NCI-H2029 (cell line): ENCODE results near the gene EXOSC5.
A peak's percentile ranks its signal among the peaks of the same experiment; 100 is the strongest.
"Not testable (repeated sequence)": the region's sequence is repeated elsewhere in the genome, so short reads cannot be mapped to it uniquely, and the experiment has no call there.

Source experiments
- DNase-seq: peaks from one replicate; lab custom pipeline; 2025; lab: John Stamatoyannopoulos, UW

Gene EXOSC5

DNA sequence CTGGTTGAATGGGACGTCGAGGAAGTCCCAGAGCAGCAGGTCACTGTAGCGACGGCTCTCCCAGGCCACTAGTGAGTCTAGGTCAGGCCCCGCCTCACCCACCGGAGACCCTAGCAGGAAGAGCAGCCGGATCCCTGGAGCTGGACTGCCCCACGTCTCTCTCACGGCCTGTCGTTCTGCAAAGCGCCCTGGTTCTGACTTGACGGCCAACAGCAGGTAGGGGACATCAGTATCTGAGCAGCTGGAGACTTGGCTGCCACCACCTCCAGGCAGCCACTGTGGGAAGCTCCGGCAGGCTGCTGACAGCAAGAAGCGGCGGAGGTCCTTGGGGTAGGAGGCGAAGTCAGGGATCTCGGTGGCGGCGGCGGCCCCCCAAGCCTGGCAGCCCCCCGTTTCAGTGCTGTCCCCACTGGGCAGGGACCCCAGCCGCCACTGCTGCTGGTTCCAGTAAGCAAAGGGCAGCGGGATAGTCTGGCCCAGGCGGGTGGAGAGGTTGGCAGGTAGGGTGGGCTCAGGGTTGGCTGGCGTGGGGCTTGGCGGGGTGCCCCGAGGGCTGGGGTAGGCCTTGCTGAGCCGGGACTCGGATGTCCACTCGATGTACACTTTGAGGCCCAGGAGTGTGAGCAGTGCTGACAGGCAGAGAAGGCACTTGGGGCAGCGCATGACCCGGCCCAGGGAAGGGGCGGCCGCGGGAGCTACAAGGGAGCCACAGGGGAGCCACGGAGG lies 29.1 kb upstream of the EXOSC5 start:
- no peak for DNase-seq

DNA sequence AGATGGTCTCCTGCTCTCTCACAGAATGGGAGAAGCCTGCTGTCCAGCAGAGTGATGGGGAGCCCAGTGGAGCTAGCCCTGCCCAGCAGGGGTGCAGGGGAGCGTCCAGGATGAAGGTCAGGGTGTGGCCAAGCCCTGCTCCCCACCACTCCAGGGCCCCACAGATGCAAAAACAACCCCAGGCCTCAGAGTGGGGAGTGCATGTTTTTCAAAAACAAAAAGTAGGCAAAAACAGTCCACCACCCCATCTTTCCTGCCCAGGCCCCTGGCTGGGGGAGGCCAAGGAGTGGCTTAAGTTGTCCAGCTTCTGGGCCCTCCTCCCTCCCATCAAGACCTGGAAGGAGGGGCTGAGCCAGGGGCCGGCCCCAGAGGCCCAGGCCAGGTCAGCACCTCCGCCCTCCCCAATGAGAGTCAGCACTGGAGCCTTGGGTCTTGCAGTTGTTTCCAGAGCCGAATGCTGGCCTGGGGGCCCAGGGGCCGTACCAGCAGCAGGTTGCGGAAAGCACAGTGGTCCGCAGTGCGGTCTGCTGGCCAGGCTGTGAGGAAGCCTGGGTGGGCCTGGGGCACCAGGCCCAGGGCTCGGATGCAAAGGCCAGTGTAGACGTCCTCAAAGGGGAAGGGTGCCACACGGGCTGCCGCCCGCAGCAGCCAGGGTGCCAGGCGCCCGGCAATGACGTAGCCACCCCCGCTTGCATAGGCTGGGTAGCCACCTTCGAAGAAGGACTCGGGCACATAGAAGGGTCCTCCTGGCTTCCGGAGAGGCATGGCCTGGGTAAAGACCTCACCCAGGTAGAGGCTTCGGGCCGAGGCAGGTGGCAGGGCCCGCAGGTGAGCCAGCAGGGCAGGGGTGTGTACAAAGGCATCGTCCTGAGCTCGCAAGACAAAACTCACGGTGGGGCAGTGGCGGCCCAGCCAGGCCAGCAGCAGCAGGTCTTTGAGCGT lies 28.3 kb upstream of the EXOSC5 start:
- DNase-seq: no peak

GRCh38 chr19:41424335-41425173 lies 27.4 kb upstream of the EXOSC5 start:
- no peak for DNase-seq

GRCh38 chr19:41422955-41423354 lies 25.8 kb upstream of the EXOSC5 start:
- DNase-seq: no peak

- no peak for DNase-seq
Observed at GRCh38 chr19:41422456-41422855, 25.3 kb upstream of the EXOSC5 start.

DNA sequence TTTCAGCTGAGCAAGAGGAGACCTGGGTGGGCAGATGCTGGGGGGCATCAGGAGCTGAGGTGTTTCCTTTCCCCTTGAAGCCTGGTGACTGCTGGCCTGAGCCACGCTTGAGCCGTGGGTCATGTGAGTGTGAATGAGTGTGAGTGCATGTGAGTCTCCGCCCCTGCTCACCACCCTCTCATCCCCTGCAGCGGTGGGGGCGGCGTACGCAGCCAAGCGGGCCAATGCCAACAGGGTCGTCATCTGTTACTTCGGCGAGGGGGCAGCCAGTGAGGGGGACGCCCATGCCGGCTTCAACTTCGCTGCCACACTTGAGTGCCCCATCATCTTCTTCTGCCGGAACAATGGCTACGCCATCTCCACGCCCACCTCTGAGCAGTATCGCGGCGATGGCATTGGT lies 24.8 kb upstream of the EXOSC5 start:
- no peak for DNase-seq

- DNase-seq: peak; percentile 86
Observed at GRCh38 chr19:41421314-41421713, 24.2 kb upstream of the EXOSC5 start.

DNA sequence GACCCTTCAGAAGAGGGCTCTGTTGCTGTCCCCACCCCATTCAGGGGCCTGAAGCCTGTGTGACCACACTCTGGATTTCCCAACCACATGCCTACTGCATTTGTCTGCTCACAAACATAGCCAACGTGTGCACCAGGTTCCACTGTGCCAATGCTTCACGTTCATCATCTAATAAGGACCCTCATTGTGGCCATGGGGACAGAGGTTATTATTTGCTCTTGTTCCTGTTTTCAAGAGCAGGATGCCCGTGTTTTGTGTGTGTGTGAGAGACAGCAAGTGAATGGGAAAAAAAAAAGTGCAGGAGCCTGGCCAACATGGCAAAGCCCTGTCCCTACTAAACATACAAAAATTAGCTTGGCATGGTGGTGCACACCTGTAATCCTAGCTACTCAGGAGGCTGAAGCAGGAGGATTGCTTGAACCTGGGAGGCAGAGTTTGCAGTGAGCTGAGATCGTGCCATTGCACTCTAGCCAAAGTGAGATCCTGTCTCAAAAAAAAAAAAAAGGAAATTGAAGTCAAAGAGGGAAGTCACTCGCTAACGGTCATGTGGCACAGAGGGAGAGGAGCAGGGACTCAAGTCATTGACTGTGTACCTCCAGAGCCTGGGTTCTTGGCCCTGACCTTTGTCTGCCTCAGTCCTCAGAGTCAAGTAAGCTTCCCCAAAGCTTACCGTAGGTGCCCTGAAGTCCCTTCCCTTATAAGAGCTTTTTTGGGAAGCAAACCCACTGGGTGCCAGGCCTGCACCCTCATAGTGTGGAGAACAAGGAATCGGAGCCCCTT lies 23.1 kb upstream of the EXOSC5 start:
- DNase-seq: peak; percentile 85

- peak; percentile 97 for DNase-seq
Observed at GRCh38 chr19:41416194-41416674, 19.1 kb upstream of the EXOSC5 start.

DNA sequence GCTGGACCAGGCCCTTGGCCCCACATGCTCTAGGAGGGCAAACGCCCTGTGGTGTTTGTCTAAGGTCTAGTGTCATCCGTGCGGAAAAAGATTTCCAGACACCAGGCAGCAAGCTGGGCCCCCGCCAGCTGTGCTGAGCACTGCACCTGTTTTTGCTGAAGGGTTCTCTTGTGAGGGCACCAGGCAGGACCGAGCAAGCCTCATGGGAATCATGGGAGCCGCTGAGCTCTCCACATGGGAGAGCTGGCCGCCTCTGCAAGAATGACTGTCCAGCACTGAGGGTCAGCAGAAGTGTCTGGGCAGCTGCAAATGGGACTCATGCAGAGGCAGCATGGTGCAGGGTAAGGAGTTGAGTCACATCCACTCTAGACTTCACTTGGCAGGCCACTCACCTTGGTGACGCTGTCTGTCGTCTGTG lies 18.0 kb upstream of the EXOSC5 start:
- DNase-seq: peak; percentile 97

DNA sequence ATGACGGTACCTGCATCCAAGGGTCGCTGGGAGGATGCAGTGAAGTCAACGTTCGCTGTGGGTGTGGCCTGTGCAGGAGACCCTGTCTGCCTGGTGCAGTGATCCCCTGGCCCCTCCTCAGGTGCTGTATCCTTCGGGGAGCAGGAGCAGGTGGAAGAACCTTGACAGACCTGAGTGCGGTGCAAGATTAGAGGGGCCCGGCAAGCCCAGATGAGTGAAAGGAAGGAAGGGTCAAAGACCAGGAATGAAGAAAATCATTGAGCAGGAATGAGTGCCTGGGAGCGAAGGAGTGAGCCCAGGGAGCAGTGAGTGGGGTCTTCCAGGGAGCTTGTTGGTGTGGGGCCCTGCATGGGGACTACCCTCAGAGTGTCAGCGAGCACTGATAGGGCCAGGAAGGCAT lies 17.3 kb upstream of the EXOSC5 start:
- DNase-seq: no peak

DNA sequence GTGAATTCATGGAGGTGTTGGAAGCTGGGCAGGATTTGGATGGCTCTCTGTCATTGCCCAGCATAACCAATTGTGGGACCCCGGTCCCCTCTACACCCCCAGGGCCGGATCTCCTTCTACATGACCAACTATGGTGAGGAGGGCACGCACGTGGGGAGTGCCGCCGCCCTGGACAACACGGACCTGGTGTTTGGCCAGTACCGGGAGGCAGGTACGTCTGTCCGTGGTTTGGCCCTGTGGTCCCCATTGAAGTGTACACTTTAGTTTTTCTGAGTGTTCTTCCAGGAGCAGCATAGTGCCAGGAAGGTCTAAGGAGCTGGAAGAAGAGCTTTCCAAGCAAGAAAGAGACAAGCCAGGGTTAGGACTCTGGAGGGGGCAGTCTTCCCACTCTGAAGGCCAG lies 16.8 kb upstream of the EXOSC5 start:
- no peak for DNase-seq

- no peak for DNase-seq
Observed at GRCh38 chr19:41412953-41413352, 15.8 kb upstream of the EXOSC5 start.

DNA sequence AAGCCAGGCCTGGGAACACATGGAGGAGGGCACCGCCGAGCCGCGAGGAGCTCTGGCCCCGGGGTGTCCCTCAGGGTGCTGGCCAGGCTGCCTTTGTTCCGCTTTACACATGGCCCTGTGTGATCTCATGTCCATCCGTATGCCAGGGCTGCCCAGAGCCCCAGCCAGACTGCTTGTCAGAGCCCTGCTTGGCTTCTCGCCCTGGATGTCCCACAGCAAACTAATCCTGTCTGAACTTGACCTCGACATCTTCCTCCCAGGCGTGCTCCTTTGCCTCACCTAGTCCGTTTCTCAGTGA lies 14.8 kb upstream of the EXOSC5 start:
- no peak for DNase-seq

DNA sequence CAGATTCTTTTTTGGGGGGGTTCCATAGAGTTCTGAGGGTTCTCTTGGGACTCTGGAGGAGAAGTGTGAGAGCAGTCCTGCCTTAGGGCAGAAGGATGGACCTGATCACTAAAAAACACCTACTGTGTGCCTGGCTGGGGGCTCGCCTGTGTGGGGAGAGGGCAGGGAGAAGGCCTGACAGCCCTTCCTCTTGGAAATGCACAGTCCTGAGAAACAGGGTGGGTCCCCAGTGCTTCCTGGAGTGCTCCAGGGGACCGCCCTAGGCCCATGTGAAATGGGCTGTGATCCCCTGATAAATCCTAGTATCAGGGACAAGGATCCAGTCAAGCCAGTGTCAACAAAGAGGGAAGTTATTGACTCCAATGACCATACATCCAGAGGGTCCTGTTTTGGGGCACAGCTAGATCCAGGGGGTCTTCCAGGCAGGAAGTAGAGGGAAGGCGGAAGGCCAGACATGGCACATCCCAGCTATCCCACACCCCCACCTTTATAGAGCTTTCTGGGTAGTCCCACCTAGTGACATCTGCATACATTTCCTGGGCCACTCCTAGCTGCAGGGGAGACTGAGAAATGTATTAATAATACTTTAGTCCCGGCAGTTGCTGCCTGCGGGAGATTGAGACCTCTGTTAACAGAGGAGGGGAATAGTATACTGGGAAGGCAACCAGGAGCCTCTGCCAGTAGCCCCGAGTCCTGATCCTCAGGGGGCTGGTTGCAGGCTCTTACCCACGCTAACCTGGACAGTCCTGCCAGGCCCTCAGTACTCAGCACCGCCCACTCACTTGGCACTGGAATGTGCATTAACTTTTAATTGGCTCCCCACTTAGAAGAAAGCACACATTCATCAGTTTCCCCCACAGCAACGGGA lies 14.2 kb upstream of the EXOSC5 start:
- DNase-seq: no peak

DNA sequence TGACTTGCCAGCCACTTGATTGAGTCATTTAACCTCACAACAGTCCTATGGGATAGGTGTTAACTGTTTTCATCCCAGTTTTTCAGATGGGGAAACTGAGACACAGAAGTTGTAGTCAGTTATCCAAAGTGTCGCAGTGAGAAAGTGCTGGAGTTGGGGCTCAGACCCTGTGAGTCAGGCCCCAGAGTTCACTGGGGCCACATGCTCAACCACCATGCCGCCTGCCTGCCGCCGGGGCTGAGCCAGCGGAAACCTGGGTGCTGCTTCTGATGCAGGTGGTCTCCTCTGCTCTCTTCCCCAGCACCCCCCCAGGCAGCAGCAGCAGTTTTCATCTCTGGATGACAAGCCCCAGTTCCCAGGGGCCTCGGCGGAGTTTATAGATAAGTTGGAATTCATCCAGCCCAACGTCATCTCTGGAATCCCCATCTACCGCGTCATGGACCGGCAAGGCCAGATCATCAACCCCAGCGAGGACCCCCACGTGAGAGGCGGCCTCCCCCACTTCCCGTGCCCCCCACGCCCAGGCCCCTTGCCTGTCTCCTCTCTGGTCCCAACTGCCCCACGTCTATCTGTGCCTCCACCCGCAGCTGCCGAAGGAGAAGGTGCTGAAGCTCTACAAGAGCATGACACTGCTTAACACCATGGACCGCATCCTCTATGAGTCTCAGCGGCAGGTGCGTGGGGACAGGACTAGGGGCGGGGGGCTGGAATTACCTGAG lies 13.3 kb upstream of the EXOSC5 start:
- no peak for DNase-seq

- DNase-seq: peak; percentile 89
Observed at GRCh38 chr19:41409288-41409687, 12.1 kb upstream of the EXOSC5 start.

GRCh38 chr19:41408846-41409245 lies 11.7 kb upstream of the EXOSC5 start:
- not testable (repeated sequence) for DNase-seq

- no peak for DNase-seq
Observed at GRCh38 chr19:41408256-41408655, 11.1 kb upstream of the EXOSC5 start.

DNA sequence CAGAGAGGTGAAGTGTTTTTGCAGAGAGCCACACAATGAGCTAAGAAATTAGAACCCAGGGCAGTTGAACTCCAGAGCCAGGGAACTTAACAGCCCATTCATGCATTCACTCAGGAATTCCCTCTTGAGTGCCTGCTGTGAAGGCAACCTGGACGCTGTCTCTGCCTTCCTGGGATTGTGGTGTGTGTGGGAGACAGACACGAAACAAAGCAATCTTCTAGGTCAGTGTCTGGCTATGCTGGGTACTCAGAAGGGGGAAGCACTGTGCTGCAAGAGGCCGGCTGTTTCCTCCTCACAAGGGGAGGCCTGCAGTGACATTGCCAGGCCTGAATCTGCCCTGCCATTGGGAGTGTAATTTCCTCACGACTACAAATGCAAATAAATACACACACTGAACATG lies 10.1 kb upstream of the EXOSC5 start:
- peak; percentile 57 for DNase-seq
